Measurements from ENCODE around the gene ZNF605. TPM values are rescaled to one million over a fixed set of nuclear protein-coding genes. Genes with fewer than 3 reads are reported as not detected.

Gene ZNF605
- total RNA-seq, 1 donor from 2014 or later = 28.8 TPM

GRCh38 chr12:132874175-132874574, 81.9 kb downstream of the ZNF605 start:
- no peak for DNase-seq (ENCODE audit: low spot score, unreplicated experiment)
- TF ChIP-seq CTCF (IDR thresholded peaks at IDR 0.05; ENCODE audit: unreplicated experiment) = no peak
- H3K9me3 Mint-ChIP-seq (ENCODE audit: low read depth) = no peaks in the 10 kb centered on the region
- no peak overlapping the region for H3K27ac Mint-ChIP-seq
- H3K4me1 Mint-ChIP-seq (ENCODE audit: low read depth) = no peaks in the 10 kb centered on the region
- no peak overlapping the region for H3K4me3 Mint-ChIP-seq (ENCODE audit: low read depth)
- H3K36me3 Mint-ChIP-seq (ENCODE audit: insufficient read depth) = peaks cover 14% of the 10 kb centered on the region
- H3K27me3 Mint-ChIP-seq = no peaks in the 10 kb centered on the region

- no peak overlapping the region for H3K27ac Mint-ChIP-seq
Measured at GRCh38 chr12:132873724-132874123, 82.4 kb downstream of the ZNF605 start.

GRCh38 chr12:132872975-132873421, 83.1 kb downstream of the ZNF605 start:
- TF ChIP-seq CTCF (IDR thresholded peaks at IDR 0.05; ENCODE audit: unreplicated experiment) = no peak
- no peak for DNase-seq (ENCODE audit: low spot score, unreplicated experiment)
- H3K27ac Mint-ChIP-seq = no peak overlapping the region
- no peaks in the 10 kb centered on the region for H3K4me1 Mint-ChIP-seq (ENCODE audit: low read depth)
- H3K9me3 Mint-ChIP-seq (ENCODE audit: low read depth) = no peaks in the 10 kb centered on the region
- H3K27me3 Mint-ChIP-seq = no peaks in the 10 kb centered on the region
- H3K36me3 Mint-ChIP-seq (ENCODE audit: insufficient read depth) = peaks cover 15% of the 10 kb centered on the region
- H3K4me3 Mint-ChIP-seq (ENCODE audit: low read depth) = no peak overlapping the region

More at GRCh38 chr12:132873724-132874123, 82.4 kb downstream of the ZNF605 start:
- H3K9me3 Mint-ChIP-seq (ENCODE audit: low read depth) = no peaks in the 10 kb centered on the region
- H3K27me3 Mint-ChIP-seq = no peaks in the 10 kb centered on the region
- no peak for TF ChIP-seq CTCF (IDR thresholded peaks at IDR 0.05; ENCODE audit: unreplicated experiment)
- H3K4me3 Mint-ChIP-seq (ENCODE audit: low read depth) = no peak overlapping the region
- no peak for DNase-seq (ENCODE audit: low spot score, unreplicated experiment)
- no peaks in the 10 kb centered on the region for H3K4me1 Mint-ChIP-seq (ENCODE audit: low read depth)
- peaks cover 14% of the 10 kb centered on the region for H3K36me3 Mint-ChIP-seq (ENCODE audit: insufficient read depth)

- DNase-seq (ENCODE audit: low spot score, unreplicated experiment) = no peak
- H3K27ac Mint-ChIP-seq = no peak overlapping the region
- H3K36me3 Mint-ChIP-seq (ENCODE audit: insufficient read depth) = peaks cover 14% of the 10 kb centered on the region
- TF ChIP-seq CTCF (IDR thresholded peaks at IDR 0.05; ENCODE audit: unreplicated experiment) = no peak
- no peaks in the 10 kb centered on the region for H3K9me3 Mint-ChIP-seq (ENCODE audit: low read depth)
- no peaks in the 10 kb centered on the region for H3K4me1 Mint-ChIP-seq (ENCODE audit: low read depth)
- no peaks in the 10 kb centered on the region for H3K27me3 Mint-ChIP-seq
- no peak overlapping the region for H3K4me3 Mint-ChIP-seq (ENCODE audit: low read depth)
Measured at GRCh38 chr12:132872073-132872855, 83.8 kb downstream of the ZNF605 start.

- DNase-seq (ENCODE audit: low spot score, unreplicated experiment) = no peak
- H3K27me3 Mint-ChIP-seq = no peaks in the 10 kb centered on the region
- no peaks in the 10 kb centered on the region for H3K4me1 Mint-ChIP-seq (ENCODE audit: low read depth)
- no peak overlapping the region for H3K27ac Mint-ChIP-seq
- no peak for TF ChIP-seq CTCF (IDR thresholded peaks at IDR 0.05; ENCODE audit: unreplicated experiment)
- no peaks in the 10 kb centered on the region for H3K9me3 Mint-ChIP-seq (ENCODE audit: low read depth)
- H3K4me3 Mint-ChIP-seq (ENCODE audit: low read depth) = no peak overlapping the region
- peaks cover 18% of the 10 kb centered on the region for H3K36me3 Mint-ChIP-seq (ENCODE audit: insufficient read depth)
Measured at GRCh38 chr12:132869551-132869950, 86.6 kb downstream of the ZNF605 start.

Other genes starting within 250 kb of the ZNF605 start
- gene PGAM5, start 245.5 kb downstream of the ZNF605 start, total RNA-seq = 39.6 and 44.4 TPM in 2 replicates
- 81.1 and 83.7 TPM in 2 replicates for gene ANKLE2, start 194.5 kb downstream of the ZNF605 start, total RNA-seq
- gene GOLGA3, start 127.4 kb downstream of the ZNF605 start, total RNA-seq = 44.6 and 47.5 TPM in 2 replicates
- 48.1 and 51.4 TPM in 2 replicates for gene CHFR, start 68.7 kb downstream of the ZNF605 start, total RNA-seq
- gene ZNF26, start 30.1 kb upstream of the ZNF605 start, total RNA-seq = 12.9 and 13.4 TPM in 2 replicates
- 102 and 103 TPM in 2 replicates for gene ZNF84, start 81.2 kb upstream of the ZNF605 start, total RNA-seq
- gene ZNF140, start 124.6 kb upstream of the ZNF605 start, total RNA-seq = 28.5 and 30.2 TPM in 2 replicates
- 5.9 and 6.8 TPM in 2 replicates for gene ZNF891, start 174.0 kb upstream of the ZNF605 start, total RNA-seq
- 24.6 and 26.1 TPM in 2 replicates for gene ZNF10, start 174.3 kb upstream of the ZNF605 start, total RNA-seq
- gene ZNF268, start 225.2 kb upstream of the ZNF605 start, total RNA-seq = 33.1 and 34.5 TPM in 2 replicates